ENCODE results near the gene NOL11.

NOL11 gene

DNA sequence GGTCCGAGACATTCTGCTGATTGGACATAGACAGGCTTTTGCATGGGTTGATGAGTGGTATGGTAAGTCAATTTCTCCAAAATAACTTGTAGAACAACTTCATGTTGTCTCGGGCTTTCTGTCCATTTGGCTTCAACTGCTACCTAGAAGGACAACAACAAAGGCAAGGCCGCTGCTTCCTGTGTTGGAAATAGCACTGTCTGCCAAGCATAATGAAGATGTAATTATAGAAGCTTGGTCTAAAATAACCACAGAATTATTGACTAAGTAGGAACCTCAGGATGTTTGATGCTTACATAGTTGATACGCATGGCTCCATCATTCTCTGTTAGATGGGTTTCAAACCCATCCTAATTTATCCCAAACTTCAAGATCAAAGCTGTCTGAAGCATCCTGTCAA, 42.3 kb upstream of the NOL11 start:
- no peaks in the 10 kb centered on the region for H4K20me1 ChIP-seq (ENCODE audit: insufficient read depth, low read length, poor library complexity, severe bottlenecking)
- no peaks in the 10 kb centered on the region for H3K79me2 ChIP-seq (ENCODE audit: insufficient read depth, low read length)
- H3K4me1 ChIP-seq (ENCODE audit: insufficient read depth, low read length, poor library complexity, severe bottlenecking), result no peaks in the 10 kb centered on the region
- no peaks in the 10 kb centered on the region for H3F3A ChIP-seq (ENCODE audit: low read depth)
- TF ChIP-seq, protein P1, sequence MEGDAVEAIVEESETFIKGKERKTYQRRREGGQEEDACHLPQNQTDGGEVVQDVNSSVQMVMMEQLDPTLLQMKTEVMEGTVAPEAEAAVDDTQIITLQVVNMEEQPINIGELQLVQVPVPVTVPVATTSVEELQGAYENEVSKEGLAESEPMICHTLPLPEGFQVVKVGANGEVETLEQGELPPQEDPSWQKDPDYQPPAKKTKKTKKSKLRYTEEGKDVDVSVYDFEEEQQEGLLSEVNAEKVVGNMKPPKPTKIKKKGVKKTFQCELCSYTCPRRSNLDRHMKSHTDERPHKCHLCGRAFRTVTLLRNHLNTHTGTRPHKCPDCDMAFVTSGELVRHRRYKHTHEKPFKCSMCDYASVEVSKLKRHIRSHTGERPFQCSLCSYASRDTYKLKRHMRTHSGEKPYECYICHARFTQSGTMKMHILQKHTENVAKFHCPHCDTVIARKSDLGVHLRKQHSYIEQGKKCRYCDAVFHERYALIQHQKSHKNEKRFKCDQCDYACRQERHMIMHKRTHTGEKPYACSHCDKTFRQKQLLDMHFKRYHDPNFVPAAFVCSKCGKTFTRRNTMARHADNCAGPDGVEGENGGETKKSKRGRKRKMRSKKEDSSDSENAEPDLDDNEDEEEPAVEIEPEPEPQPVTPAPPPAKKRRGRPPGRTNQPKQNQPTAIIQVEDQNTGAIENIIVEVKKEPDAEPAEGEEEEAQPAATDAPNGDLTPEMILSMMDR (conservative IDR thresholded peaks at IDR 0.05; ENCODE audit: low read length), result no peak
- TF ChIP-seq EZH2phosphoT487 (IDR thresholded peaks at IDR 0.05; ENCODE audit: borderline replicate concordance), result no peak
- H3K9ac ChIP-seq (ENCODE audit: low read depth, low read length, poor library complexity, severe bottlenecking), result no peak overlapping the region
- H2AFZ ChIP-seq (ENCODE audit: low read length), result no peak overlapping the region
- no peak overlapping the region for H3K4me2 ChIP-seq (ENCODE audit: low read depth, low read length, poor library complexity, severe bottlenecking)
- no peaks in the 10 kb centered on the region for H3K27me3 ChIP-seq (ENCODE audit: insufficient read depth, low read length, poor library complexity, severe bottlenecking)
- no peaks in the 10 kb centered on the region for H3K9me2 ChIP-seq (replicated peaks; ENCODE audit: low read depth, low read length)
- no peaks in the 10 kb centered on the region for H3K9me3 ChIP-seq (ENCODE audit: insufficient read depth, low read depth, low read length)
- H3K36me3 ChIP-seq (ENCODE audit: insufficient read depth, low read length), result no peaks in the 10 kb centered on the region; the same call in 1 of the 2 replicates
- H3K4me3 ChIP-seq (ENCODE audit: low read length, poor library complexity, severe bottlenecking), result no peak overlapping the region

DNA sequence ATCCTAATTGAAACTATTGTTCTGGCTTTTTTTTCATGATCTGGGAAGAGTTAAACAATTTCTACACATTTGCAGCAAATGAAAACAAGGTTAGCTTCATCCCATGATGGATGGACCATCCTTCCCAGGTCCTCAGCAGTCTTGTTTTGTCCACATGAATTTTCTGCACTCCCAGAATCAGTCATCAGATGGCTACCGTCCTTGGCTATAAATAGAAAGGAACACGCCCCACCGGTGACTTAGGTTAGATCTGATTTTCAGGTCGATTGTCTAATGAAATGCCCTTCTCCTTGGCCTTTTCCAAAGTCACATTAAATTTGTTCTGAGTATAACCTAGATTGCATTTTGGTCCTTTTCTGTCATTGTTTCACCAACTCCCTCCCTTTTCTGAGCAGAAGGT, 41.4 kb upstream of the NOL11 start:
- TF ChIP-seq EZH2phosphoT487 (IDR thresholded peaks at IDR 0.05; ENCODE audit: borderline replicate concordance), result no peak
- TF ChIP-seq, protein P1 (conservative IDR thresholded peaks at IDR 0.05; ENCODE audit: low read length), result no peak
- Histone ChIP-seq H3K4me2 (ENCODE audit: low read depth, low read length, poor library complexity, severe bottlenecking) (no peak overlapping the region), H3K4me3 (ENCODE audit: low read length, poor library complexity, severe bottlenecking) (no peak overlapping the region), H3K9me2 (replicated peaks; ENCODE audit: low read depth, low read length) (no peaks in the 10 kb centered on the region), H2AFZ (ENCODE audit: low read length) (no peak overlapping the region), H3K79me2 (ENCODE audit: insufficient read depth, low read length) (no peaks in the 10 kb centered on the region), H3K36me3 (ENCODE audit: insufficient read depth, low read length) (no peaks in the 10 kb centered on the region; the same call in 1 of the 2 replicates), H3K4me1 (ENCODE audit: insufficient read depth, low read length, poor library complexity, severe bottlenecking) (no peaks in the 10 kb centered on the region), H4K20me1 (ENCODE audit: insufficient read depth, low read length, poor library complexity, severe bottlenecking) (no peaks in the 10 kb centered on the region), H3K9me3 (ENCODE audit: insufficient read depth, low read depth, low read length) (no peaks in the 10 kb centered on the region), H3F3A (ENCODE audit: low read depth) (no peaks in the 10 kb centered on the region), H3K9ac (ENCODE audit: low read depth, low read length, poor library complexity, severe bottlenecking) (no peak overlapping the region), H3K27me3 (ENCODE audit: insufficient read depth, low read length, poor library complexity, severe bottlenecking) (no peaks in the 10 kb centered on the region)

DNA sequence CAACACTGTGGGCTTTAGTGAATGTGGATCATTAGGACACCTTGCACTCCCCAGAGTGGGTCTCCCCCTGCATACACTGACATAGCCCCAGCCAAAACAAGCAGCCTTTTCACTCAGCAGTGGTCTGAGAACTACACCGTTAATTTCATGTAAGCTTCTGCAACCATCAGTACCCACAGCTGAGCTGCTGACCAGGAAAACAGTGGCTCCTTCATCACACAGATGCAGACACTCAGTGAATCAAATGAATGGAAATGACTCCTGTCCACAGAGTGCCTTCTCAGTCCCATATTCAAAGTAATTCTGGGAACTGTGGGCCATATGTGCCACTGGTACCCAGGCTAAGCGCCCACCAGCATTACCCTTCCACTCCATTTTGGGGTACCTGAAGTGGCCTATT, 39.3 kb upstream of the NOL11 start:
- Histone ChIP-seq H3K79me2 (ENCODE audit: insufficient read depth, low read length) (no peaks in the 10 kb centered on the region), H3K36me3 (ENCODE audit: insufficient read depth, low read length) (no peaks in the 10 kb centered on the region), H2AFZ (ENCODE audit: low read length) (no peak overlapping the region), H3K4me2 (ENCODE audit: low read depth, low read length, poor library complexity, severe bottlenecking) (no peak overlapping the region), H3F3A (ENCODE audit: low read depth) (no peaks in the 10 kb centered on the region), H3K27me3 (ENCODE audit: insufficient read depth, low read length, poor library complexity, severe bottlenecking) (no peaks in the 10 kb centered on the region), H3K4me1 (ENCODE audit: insufficient read depth, low read length, poor library complexity, severe bottlenecking) (no peaks in the 10 kb centered on the region), H3K9me3 (ENCODE audit: insufficient read depth, low read depth, low read length) (no peaks in the 10 kb centered on the region), H4K20me1 (ENCODE audit: insufficient read depth, low read length, poor library complexity, severe bottlenecking) (no peaks in the 10 kb centered on the region), H3K9ac (ENCODE audit: low read depth, low read length, poor library complexity, severe bottlenecking) (no peak overlapping the region), H3K4me3 (ENCODE audit: low read length, poor library complexity, severe bottlenecking) (no peak overlapping the region), H3K9me2 (replicated peaks; ENCODE audit: low read depth, low read length) (no peaks in the 10 kb centered on the region)
- TF ChIP-seq, protein P1 (conservative IDR thresholded peaks at IDR 0.05; ENCODE audit: low read length), result no peak
- no peak for TF ChIP-seq EZH2phosphoT487 (IDR thresholded peaks at IDR 0.05; ENCODE audit: borderline replicate concordance)

All from Loucy (cell line).